CD4-positive, alpha-beta memory T cell (primary cell): ENCODE data around the gene THSD7A. TPM values are rescaled to one million over a fixed set of nuclear protein-coding genes. Genes with fewer than 3 reads are reported as not detected.

Experiments used
- CTCF ChIA-PET: fragments of 350-600 bp; sonication (Branson Sonifier 250); formaldehyde crosslinking; loops from one replicate; lab custom pipeline; 2021; ENCODE audit warnings: inconsistent platforms; ENCODE audit not compliant: partially characterized antibody; lab: Charles Lee
- POLR2A ChIA-PET: fragments of 350-600 bp; sonication (Branson Sonifier 250); formaldehyde crosslinking; loops from one replicate; lab custom pipeline; 2021; ENCODE audit not compliant: partially characterized antibody; lab: Charles Lee
- DNase-seq, 5 donors: peaks; one replicate each; pipeline versions ENCODE4 v3.0.0 to v3.0.0-alpha.2; 2020 to 2022; ENCODE audit warnings: mixed read lengths in 1 of 5
- H3K27ac ChIP-seq: one replicate; pipeline ENCODE4 v1.7.0; 2013; ENCODE audit warnings: low read depth, low read length
- H3K27me3 ChIP-seq: 2 replicates; pipeline ENCODE4 v1.7.0; 2013; ENCODE audit warnings: mild to moderate bottlenecking, low read length, moderate library complexity; ENCODE audit not compliant: insufficient read depth
- H3K36me3 ChIP-seq: 2 replicates; pipeline ENCODE4 v1.7.0; 2013; ENCODE audit warnings: mild to moderate bottlenecking, low read length, moderate library complexity; ENCODE audit not compliant: insufficient read depth
- H3K4me1 ChIP-seq: 2 replicates; pipeline ENCODE4 v1.7.0; 2013; ENCODE audit warnings: mild to moderate bottlenecking, low read length, moderate library complexity; ENCODE audit not compliant: insufficient read depth
- H3K4me3 ChIP-seq, 2 donors: one replicate each; pipeline ENCODE4 v1.7.0; 2013; ENCODE audit warnings: low read length in 2 of 2, mild to moderate bottlenecking in 1 of 2
- H3K9me3 ChIP-seq, 2 donors: one replicate each; pipeline ENCODE4 v1.7.0; 2013; ENCODE audit warnings: low read length in 2 of 2, control low read depth in 1 of 2; ENCODE audit not compliant: control insufficient read depth in 1 of 2
- H3K27ac Mint-ChIP-seq, 7 donors: one replicate each; pipeline ENCODE4 v1.8.0; 2020 to 2021; ENCODE audit warnings: mixed read lengths in 7 of 7, mild to moderate bottlenecking in 6 of 7, inconsistent platforms in 3 of 7, moderate library complexity in 3 of 7
- H3K27me3 Mint-ChIP-seq, 2 donors: one replicate each; pipeline ENCODE4 v1.8.0; 2020 to 2021; ENCODE audit warnings: mixed read lengths in 2 of 2
- H3K36me3 Mint-ChIP-seq, 2 donors: one replicate each; pipeline ENCODE4 v1.8.0; 2020 to 2021; ENCODE audit warnings: mixed read lengths in 2 of 2, inconsistent platforms in 1 of 2, mild to moderate bottlenecking in 1 of 2
- H3K4me1 Mint-ChIP-seq, 4 donors: one replicate each; pipeline ENCODE4 v1.8.0; 2020 to 2021; ENCODE audit warnings: mixed read lengths in 4 of 4, mild to moderate bottlenecking in 1 of 4
- H3K4me3 Mint-ChIP-seq, 8 donors: one replicate each; pipeline ENCODE4 v1.8.0; 2020 to 2021; ENCODE audit warnings: mixed read lengths in 8 of 8, mild to moderate bottlenecking in 7 of 8, moderate library complexity in 6 of 8, inconsistent platforms in 3 of 8
- H3K9me3 Mint-ChIP-seq, 8 donors: one replicate each; pipeline ENCODE4 v1.8.0; 2020 to 2021; ENCODE audit warnings: mixed read lengths in 8 of 8, mild to moderate bottlenecking in 5 of 8, inconsistent platforms in 3 of 8, moderate library complexity in 1 of 8
- intact Hi-C: fragments of 100-400 bp; cut with micrococcal nuclease; formaldehyde crosslinking; loops from one replicate; pipeline ENCODE4 v1.15.1; 2023
- polyA plus RNA-seq, 2 donors: library from polyadenylated mRNA; unstranded; fragments of 300-500 nt; fragmentation: Illumina TruSeq; gene quantifications; one replicate each; pipeline ENCODE4 v1.2.3, GENCODE V29; 2021
- total RNA-seq, 2 experiments: library from RNA; stranded (reverse); gene quantifications; one replicate each; pipeline ENCODE4 v1.2.3, GENCODE V29; 2021

THSD7A gene
- total and polyA plus RNA-seq, 4 experiments from 2014 or later = not detected

DNA sequence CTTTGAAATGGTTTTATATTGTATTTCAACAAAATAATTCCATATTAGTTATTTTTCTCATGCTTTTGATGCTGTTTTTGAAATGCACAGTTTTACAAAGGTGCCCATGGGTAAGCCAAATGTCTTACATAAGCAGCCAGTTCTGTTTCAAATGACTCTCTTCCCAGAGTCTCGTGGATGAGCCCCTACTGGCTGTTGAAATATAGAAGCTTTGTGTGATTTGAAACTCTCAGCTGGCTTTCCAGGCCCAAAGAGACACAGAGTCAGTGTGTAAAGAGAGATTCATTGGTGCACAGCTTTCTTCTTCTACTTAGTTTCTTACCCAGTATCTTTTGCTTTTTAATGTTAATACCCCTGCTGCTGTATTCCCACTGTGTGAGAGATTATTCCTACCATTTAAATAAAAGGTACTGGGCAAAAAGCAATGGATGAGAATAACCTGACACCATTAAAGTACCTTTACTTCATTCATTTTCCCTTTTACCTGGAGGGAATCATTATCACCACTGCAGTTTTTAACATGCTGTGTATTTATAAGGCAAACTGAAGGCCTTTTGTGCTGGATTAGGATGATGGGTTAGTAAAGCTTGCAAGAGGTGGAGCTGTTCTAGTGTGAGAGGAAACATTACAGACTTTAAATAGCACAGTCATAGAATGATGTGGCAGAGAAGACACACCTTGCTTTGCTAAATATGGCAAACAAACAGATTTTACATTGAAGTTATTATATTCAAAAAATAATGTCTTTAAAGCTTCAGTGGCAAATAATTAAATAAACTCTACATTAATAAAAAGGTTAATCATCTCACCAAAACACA is 415.1 kb downstream of the THSD7A start:
- peaks cover 0 to 15% (median 8%) of the 10 kb centered on the region in 8 donors for H3K9me3 Mint-ChIP-seq
- no peaks in the 10 kb centered on the region for H3K4me1 Mint-ChIP-seq
- Histone ChIP-seq H3K27ac (no peak overlapping the region), H3K27me3 (no peaks in the 10 kb centered on the region), H3K36me3 (no peaks in the 10 kb centered on the region), H3K4me3 (no peak overlapping the region), H3K4me1 (no peaks in the 10 kb centered on the region), H3K9me3 (no peaks in the 10 kb centered on the region)
- no peak overlapping the region for H3K4me3 Mint-ChIP-seq
- intact Hi-C loops = no loop called here
- peaks cover 1 to 3% of the 10 kb centered on the region in 2 donors for H3K27me3 Mint-ChIP-seq
- ChIA-PET CTCF (no interaction called here), POLR2A (no interaction called here)
- DNase-seq = no peak
- H3K27ac Mint-ChIP-seq = no peak overlapping the region
- H3K36me3 Mint-ChIP-seq = no peaks in the 10 kb centered on the region

DNA sequence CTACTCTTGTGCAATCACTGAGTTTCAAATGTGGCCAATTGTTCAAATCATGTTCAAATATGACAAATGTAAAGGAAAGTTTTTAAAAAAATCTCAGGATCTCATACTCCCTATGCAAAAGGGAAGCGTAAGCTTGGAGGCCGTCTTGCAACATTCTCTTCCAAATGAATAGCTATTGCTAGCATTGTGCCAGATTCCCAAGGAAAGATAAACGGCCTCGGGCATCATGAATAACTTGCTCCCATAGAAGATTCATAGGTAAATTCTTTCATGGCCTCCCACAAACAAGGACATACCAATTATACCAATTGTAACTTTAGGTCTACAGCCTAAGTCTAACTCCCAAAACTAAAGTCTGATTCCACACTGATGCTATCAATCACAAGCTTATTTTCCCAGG is 416.9 kb downstream of the THSD7A start:
- CTCF ChIA-PET = no interaction called here
- Histone ChIP-seq H3K9me3 (no peaks in the 10 kb centered on the region), H3K4me1 (no peaks in the 10 kb centered on the region), H3K4me3 (no peak overlapping the region), H3K27ac (no peak overlapping the region), H3K36me3 (no peaks in the 10 kb centered on the region), H3K27me3 (no peaks in the 10 kb centered on the region)
- intact Hi-C loops = no loop called here
- Mint-ChIP-seq H3K36me3 (no peaks in the 10 kb centered on the region), H3K27me3 (peaks cover 1 to 3% of the 10 kb centered on the region in 2 donors), H3K9me3 (peaks cover 0 to 15% (median 6%) of the 10 kb centered on the region in 8 donors), H3K4me3 (no peak overlapping the region), H3K4me1 (no peaks in the 10 kb centered on the region), H3K27ac (no peak overlapping the region)
- POLR2A ChIA-PET = no interaction called here
- DNase-seq = no peak

DNA sequence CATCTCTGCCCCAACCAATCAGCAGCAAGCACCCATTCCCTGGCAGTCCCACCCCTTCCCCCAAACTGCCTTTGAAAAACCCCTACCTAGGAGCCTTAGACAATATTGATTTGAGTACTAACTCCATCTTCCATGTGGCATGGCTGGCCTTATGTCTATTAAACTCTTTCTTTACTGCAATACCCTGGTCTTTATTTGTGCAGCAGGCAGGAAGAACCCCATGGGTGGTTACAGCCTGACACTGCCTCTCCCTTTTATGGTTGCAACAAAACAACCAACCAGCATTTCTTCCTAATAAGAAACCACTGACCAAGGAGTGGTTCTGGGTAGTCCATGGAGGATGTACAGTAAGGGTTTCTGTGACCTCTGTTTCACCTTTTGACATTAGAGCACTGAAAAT is 418.1 kb downstream of the THSD7A start:
- peaks cover 1 to 3% of the 10 kb centered on the region in 2 donors for H3K27me3 Mint-ChIP-seq
- peaks cover 0 to 15% (median 3%) of the 10 kb centered on the region in 8 donors for H3K9me3 Mint-ChIP-seq
- Histone ChIP-seq H3K9me3 (no peaks in the 10 kb centered on the region), H3K4me1 (no peaks in the 10 kb centered on the region), H3K4me3 (no peak overlapping the region), H3K27me3 (no peaks in the 10 kb centered on the region), H3K36me3 (no peaks in the 10 kb centered on the region), H3K27ac (no peak overlapping the region)
- H3K4me3 Mint-ChIP-seq = no peak overlapping the region
- no peaks in the 10 kb centered on the region for H3K4me1 Mint-ChIP-seq
- H3K36me3 Mint-ChIP-seq = no peaks in the 10 kb centered on the region
- H3K27ac Mint-ChIP-seq = no peak overlapping the region
- intact Hi-C loops = no loop called here
- ChIA-PET POLR2A (no interaction called here), CTCF (no interaction called here)
- no peak for DNase-seq

DNA sequence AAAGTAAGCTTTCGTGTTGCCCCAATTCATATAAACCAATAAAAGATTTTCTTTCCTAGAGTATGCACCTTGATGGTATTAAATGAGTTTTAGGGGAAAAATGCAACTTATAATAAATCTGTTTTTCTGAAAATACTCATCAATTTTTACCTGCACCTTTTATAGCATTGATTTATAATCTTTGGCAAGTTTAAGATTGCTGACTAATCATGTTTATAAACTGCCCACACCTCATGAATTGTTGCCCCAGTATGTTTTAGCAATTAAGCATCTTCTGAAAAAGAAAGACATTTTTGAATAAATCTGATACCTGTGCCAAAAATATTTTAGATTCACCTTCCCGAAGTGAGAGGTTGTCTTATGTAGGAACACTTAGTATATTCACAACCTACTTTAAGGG is 420.0 kb downstream of the THSD7A start:
- DNase-seq = no peak
- H3K4me3 Mint-ChIP-seq = no peak overlapping the region
- no peaks in the 10 kb centered on the region for H3K27me3 ChIP-seq
- H3K4me1 Mint-ChIP-seq = no peaks in the 10 kb centered on the region
- H3K9me3 ChIP-seq = no peaks in the 10 kb centered on the region
- no peak overlapping the region for H3K27ac Mint-ChIP-seq
- intact Hi-C loops = no loop called here
- no peaks in the 10 kb centered on the region for H3K4me1 ChIP-seq
- no peak overlapping the region for H3K27ac ChIP-seq
- H3K9me3 Mint-ChIP-seq = peaks cover 0 to 15% (median 3%) of the 10 kb centered on the region in 8 donors
- H3K4me3 ChIP-seq = no peak overlapping the region
- no peaks in the 10 kb centered on the region for H3K36me3 Mint-ChIP-seq
- CTCF ChIA-PET = no interaction called here
- peaks cover 1 to 2% of the 10 kb centered on the region in 2 donors for H3K27me3 Mint-ChIP-seq
- POLR2A ChIA-PET = no interaction called here
- no peaks in the 10 kb centered on the region for H3K36me3 ChIP-seq

DNA sequence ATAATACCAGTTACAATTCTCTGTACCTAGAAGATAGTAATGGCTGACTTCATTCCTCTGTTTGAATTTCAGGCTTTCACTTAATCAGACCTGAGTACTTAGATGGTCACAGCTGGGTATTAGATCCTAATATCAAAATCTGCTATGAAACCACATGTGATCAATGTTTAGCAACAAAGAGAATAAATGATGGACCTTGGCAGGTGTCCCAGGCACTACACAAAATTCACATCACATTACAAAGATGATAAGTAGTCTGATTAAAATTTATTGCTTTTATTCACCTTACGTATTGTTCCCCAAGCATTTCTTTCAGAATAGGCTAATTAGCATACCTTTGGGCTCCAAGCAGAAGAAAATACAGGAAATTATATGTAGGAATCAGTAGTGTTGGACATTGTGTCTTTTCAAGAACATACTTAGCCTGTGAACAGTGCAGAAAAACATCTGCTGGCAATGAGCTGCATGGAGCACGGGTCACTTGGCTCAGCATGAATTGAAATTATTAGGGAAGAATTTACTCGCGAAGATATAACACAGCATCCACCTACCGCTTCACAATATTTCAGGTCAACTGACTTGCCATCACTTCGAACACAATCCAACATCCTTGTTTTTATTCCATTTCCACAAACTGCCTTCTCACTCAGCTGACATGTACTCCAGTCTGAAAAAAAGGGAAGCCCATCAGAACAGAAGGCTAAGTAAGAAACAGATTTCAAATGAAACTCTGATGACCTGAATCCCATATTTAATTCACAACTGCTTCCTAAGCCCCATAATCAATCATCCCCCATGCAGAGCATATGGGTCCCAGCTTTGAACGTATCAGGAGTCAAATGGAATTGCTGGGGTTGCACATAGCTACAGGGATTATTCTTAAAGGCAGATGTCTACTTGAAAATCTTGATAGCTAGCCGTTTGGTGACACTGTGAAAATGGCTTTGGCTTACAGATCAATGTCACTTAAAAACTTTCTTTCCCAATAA is 421.0 kb downstream of the THSD7A start:
- Histone ChIP-seq H3K36me3 (no peaks in the 10 kb centered on the region), H3K27me3 (no peaks in the 10 kb centered on the region), H3K9me3 (no peaks in the 10 kb centered on the region), H3K4me3 (no peak overlapping the region), H3K27ac (no peak overlapping the region), H3K4me1 (no peaks in the 10 kb centered on the region)
- Mint-ChIP-seq H3K9me3 (peaks cover 0 to 15% (median 3%) of the 10 kb centered on the region in 8 donors), H3K4me1 (no peaks in the 10 kb centered on the region), H3K27me3 (peaks cover 0 to 1% of the 10 kb centered on the region in 2 donors), H3K4me3 (no peak overlapping the region), H3K27ac (no peak overlapping the region), H3K36me3 (no peaks in the 10 kb centered on the region)
- CTCF ChIA-PET = no interaction called here
- POLR2A ChIA-PET = no interaction called here
- no peak for DNase-seq
- intact Hi-C loops = no loop called here

DNA sequence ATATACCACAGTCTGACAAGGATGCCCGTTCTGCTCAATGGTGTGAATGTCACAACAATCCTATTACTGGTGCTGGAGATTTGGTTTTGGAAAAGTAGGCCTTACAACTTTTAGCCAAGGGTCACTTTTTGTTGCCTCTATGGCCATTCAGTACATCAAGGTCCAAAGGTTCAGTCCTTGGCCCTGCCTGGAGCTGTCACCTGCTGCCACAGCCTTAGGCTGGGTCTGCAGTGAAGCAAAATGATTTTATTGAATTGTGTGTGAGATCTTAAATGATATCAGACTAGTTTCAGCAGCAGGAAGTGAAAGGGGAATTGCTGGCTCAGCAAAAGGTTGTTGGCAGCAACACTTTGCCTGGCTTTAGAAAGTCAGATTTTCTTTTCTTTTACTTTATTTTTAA is 427.6 kb downstream of the THSD7A start:
- Mint-ChIP-seq H3K4me1 (no peaks in the 10 kb centered on the region), H3K27ac (no peak overlapping the region), H3K4me3 (no peak overlapping the region), H3K27me3 (no peaks in the 10 kb centered on the region), H3K36me3 (no peaks in the 10 kb centered on the region), H3K9me3 (peaks cover 0 to 4% (median 0%) of the 10 kb centered on the region in 8 donors)
- no peak for DNase-seq
- H3K27ac ChIP-seq = no peak overlapping the region
- H3K4me3 ChIP-seq = no peak overlapping the region
- CTCF ChIA-PET = no interaction called here
- POLR2A ChIA-PET = no interaction called here
- intact Hi-C loops = no loop called here
- H3K27me3 ChIP-seq = no peaks in the 10 kb centered on the region
- H3K9me3 ChIP-seq = no peaks in the 10 kb centered on the region
- no peaks in the 10 kb centered on the region for H3K36me3 ChIP-seq
- H3K4me1 ChIP-seq = no peaks in the 10 kb centered on the region

DNA sequence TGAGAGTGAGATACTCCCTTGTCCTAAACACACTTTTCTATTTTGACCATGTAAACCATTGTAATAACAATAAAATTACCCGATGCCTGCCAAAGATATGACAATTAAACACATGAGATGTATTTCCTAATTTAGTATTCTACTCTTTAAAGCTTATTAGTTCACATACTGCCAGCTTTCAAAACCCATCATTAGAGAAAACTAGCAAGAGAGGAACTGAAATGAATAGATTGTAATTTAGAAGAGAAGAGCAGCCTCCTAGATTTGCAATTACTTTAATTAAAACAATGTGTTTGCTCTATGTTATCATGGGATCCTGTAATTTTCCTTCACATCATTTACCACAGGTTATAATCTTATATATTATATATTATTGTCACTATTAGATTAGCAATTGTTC is 428.2 kb downstream of the THSD7A start:
- Histone ChIP-seq H3K27ac (no peak overlapping the region), H3K9me3 (no peaks in the 10 kb centered on the region), H3K27me3 (no peaks in the 10 kb centered on the region), H3K36me3 (no peaks in the 10 kb centered on the region), H3K4me1 (no peaks in the 10 kb centered on the region), H3K4me3 (no peak overlapping the region)
- POLR2A ChIA-PET = no interaction called here
- intact Hi-C loops = no loop called here
- Mint-ChIP-seq H3K4me3 (no peak overlapping the region), H3K36me3 (no peaks in the 10 kb centered on the region), H3K9me3 (peaks cover 0 to 6% (median 0%) of the 10 kb centered on the region in 8 donors), H3K27me3 (no peaks in the 10 kb centered on the region), H3K27ac (no peak overlapping the region), H3K4me1 (no peaks in the 10 kb centered on the region)
- CTCF ChIA-PET = no interaction called here
- no peak for DNase-seq
